NK-92 treated with Interleukin-12 subunit alpha and Interleukin-12 subunit beta, amount 100 ng/mL, for 24 hours (cell line): Measurements from ENCODE around the gene PGLYRP4.
"Not testable (repeated sequence)": the region's sequence is repeated elsewhere in the genome, so short reads cannot be mapped to it uniquely, and the experiment has no call there.

Source experiments
- DNase-seq: peaks from one replicate; lab custom pipeline; 2025; lab: John Stamatoyannopoulos, UW

PGLYRP4 gene

DNA sequence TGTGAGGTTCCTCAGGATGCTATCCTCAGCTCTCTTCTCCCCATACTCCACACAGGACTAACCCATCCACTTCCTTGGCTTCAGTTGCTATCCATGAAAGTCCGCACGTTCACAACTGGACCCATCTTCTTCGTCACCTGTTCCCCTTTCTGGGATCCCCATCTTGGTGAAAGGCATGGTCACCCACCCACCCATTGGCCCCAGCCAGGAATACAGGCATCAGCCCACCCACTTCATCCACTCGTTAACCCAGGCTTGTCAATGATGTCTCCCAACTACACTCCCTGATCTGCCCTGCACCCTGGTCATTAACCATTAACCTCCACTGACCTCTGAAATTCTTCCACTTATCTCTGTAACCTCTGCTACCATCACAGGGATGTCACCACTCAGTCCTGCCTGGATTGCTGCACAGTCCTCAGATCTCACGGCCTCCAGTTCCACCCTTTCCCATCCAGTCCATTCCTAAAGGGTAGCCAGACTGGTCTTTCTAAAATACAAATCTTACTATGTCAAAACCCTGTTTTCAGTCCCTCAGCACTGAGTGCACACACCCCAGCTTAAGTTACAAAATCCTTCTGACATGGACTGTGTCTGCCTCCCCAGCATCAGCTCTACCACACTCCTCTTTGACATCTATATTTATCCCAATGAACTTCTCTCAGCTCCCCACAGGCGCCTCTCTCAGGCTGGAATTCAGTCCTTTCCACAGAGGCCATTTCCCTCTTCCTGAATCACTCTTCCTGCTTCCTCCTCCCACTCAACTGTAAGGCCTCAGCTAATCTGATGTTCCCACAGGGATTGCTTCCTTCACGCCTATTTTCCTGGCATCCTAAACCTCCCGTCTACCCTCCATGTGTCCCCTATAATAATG, 10.4 kb downstream of the PGLYRP4 start:
- no peak for DNase-seq

DNA sequence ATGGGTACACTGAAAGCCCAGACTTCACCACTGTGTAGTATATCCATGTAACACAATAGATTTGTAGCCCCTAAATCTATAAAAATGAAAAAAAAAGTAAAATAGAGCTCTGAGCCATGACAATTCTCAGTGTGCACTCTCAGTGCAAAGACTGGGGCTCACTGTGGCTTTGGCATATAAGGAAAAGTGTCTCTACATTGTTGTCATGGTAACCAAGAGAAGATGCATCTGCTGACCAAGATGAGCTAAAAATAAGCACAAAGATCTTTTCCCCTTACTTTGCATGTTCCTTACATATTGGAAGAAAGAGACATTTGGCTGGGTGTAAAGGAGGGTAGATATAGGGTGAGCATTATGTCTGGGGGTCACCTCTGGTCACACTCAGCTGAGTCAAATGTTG, 12.0 kb downstream of the PGLYRP4 start:
- no peak for DNase-seq

DNA sequence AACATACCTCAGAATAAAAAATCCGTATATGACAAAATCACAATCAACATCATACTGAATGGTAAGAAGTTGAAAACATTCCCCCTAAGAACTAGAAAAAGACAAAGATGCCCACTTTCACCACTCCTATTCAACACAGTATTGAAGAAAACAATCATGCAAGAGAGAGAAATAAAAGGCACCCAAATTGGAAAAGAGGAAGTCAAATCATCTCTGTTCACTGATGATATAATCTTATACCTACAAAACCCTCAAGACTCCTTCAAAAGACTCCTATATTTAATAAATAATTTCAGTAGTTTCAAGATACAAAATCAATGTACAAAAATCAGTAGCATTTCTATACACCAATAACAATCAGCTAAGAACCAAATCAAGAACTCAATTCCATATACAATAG, 14.7 kb downstream of the PGLYRP4 start:
- DNase-seq, result no peak

GRCh38 chr1:153324912-153325311, 23.7 kb downstream of the PGLYRP4 start:
- no peak for DNase-seq

GRCh38 chr1:153322568-153322967, 26.1 kb downstream of the PGLYRP4 start:
- DNase-seq, result no peak

GRCh38 chr1:153318145-153318544, 30.5 kb downstream of the PGLYRP4 start:
- DNase-seq, result not testable (repeated sequence)

GRCh38 chr1:153316013-153316412, 32.6 kb downstream of the PGLYRP4 start:
- not testable (repeated sequence) for DNase-seq

DNA sequence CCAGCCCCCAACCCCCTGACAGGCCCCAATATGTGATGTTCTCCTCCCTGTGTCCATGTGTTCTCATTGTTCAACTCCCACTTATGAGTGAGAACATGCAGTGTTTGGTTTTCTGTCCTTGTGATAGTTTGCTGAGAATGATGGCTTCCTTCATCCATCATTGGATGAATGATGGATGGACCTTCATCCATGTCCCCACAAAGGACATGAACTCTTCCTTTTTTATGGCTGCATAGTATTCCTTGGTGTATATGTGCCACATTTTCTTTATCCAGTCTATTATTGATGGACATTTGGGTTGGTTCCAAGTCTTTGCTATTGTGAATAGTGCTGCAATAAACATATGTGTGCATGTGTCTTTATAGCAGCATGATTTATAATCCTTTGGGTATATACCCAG, 34.3 kb downstream of the PGLYRP4 start:
- DNase-seq, result not testable (repeated sequence)

DNA sequence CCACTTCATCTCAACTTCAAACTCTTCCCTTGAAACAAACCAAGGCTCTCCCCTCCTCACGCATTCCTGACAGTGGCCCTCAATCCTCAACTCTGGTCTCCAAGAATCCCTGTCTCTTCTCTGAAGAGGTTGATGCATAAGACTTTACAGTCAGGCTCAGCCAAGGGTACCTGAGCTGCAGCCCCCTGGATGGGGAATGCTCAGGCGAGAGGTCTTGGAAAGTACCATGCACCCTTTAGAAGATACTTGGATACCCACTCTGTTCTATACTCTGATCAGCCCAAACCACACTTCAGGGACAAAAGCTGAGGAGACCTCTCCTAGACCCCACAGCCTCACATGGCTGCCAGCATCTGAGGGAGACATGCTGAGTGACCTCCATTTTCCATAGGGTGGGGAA, 35.4 kb downstream of the PGLYRP4 start:
- DNase-seq, result no peak

- DNase-seq, result no peak
These were observed 36.0 kb downstream of the PGLYRP4 start, which contains the start of gene PGLYRP3 for GRCh38 chr1:153312570-153313186. Gene PGLYRP3, minus strand, starts transcription at chr1:153312952. Its CDS starts 2,287 bp downstream, at chr1:153310665.

DNA sequence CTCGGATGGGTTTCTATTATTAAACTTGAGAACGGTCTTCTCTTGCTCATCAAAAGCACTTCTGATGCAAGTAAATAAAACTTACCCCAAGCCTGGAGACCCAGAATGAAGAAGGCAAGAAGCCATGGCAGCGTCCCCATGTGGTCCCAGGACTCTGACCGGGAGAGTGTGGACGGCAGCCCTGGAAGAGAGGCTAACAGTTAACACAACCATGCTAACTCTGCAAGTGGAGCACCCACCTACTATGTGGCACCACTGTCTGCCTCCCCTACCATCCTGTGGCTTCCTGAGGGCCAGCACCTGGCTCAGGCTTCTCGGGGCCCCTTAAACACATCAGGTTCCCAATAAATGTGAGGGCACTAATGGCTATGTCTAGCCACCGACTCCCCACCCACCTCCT, 38.1 kb downstream of the PGLYRP4 start:
- no peak for DNase-seq

DNA sequence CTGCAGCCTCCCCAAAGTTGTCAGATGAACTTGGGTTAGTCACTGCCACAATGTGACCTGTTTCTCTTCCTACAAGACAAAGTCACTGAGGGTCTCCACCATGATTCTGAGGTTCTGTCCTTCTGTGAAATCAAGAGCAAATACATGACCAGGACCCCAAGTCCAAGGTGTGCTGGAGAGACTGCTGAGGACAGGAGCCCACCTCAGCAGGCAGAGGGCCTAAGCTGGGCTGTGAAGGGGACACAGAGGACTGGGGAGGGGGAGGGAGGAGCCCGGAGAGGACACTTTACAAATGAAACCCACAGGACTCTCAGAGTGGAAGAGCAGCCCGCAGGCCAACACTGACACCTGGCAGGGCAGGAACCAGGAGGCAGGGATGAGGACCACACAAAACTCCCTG, 39.2 kb downstream of the PGLYRP4 start:
- no peak for DNase-seq

GRCh38 chr1:153308540-153308939, 40.1 kb downstream of the PGLYRP4 start:
- no peak for DNase-seq

DNA sequence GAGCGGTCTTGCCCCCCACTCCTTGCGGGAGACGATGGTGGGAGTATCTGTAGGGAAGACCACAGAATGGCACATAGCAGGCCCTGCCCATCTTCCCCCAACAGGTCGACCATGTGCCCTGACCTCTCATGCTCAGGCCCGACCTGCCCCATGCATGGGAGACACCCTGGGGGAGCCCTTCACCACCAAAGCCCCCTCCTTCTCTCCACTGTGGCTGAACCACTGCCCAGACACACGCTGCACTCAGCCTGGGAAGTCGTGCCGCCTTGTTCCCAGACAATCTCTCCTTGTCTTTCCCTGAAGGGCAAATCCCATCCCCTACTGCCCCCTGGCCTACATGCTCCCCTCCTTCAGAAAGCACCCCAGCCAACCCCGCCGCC, 41.4 kb downstream of the PGLYRP4 start:
- no peak for DNase-seq

GRCh38 chr1:153306303-153307220, 42.1 kb downstream of the PGLYRP4 start:
- no peak for DNase-seq

DNA sequence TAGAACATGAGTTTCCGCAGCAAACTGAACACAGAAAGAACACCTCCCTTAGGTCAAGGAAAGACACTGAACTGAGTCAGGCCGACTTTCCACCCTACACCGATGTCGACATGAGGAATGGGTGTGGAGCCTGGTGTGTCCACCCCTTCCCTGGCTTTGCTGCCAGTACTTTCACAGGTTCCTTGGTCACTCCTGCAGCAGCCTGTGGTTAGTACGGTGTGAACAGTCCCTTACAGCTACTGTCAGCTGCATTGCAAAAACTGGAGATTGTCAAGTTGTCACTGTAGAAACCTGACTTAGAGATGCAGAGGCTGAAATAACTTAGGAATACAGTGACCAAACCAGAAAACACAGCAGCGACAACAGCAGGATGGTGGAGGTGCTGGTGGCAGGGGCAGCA, 43.0 kb downstream of the PGLYRP4 start:
- DNase-seq, result no peak

- DNase-seq, result no peak
These were observed 46.3 kb downstream of the PGLYRP4 start for GRCh38 chr1:153302308-153302707.

DNA sequence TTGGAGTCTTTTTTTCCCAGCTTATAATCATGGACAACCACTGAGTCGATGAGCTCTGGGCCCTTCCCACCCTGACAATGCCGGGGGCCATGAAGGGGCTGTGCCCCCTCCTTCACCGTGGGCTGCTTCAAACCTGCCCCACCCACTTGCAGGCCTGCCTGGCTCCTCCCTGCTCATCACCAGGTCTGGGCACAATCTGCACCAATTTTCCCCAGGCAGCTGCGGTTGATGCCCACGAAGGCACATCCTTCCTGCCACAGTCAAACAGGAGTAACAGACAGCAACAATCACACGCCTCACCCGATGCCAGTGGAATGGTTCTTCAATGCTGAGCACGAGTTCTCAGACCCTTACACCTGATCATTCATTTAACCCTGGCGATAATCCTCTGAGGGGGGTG, 54.8 kb downstream of the PGLYRP4 start:
- no peak for DNase-seq

- no peak for DNase-seq
These were observed 55.2 kb downstream of the PGLYRP4 start for GRCh38 chr1:153293480-153293775.

GRCh38 chr1:153292740-153293479, 55.7 kb downstream of the PGLYRP4 start:
- no peak for DNase-seq

- DNase-seq, result no peak
These were observed 56.5 kb downstream of the PGLYRP4 start for GRCh38 chr1:153292185-153292584.

DNA sequence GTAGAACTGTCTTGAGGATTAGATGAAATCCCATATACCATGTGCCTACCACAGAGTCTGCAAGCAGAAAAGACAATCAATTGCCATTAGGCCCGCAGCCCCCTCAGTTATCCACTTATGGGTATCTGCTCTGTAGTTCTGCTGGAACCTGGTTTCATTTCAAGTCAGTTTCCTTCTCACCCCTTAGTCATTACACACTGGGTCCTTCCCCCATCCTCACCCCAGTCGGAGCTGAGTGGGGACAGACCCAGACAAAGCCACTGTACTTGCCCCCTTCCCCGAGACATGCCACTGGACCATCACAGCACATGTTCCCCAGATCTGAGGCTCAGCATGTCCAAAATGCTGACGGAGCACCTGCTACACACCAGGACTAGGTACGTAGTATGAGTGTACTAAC, 57.1 kb downstream of the PGLYRP4 start:
- DNase-seq, result no peak
